ENCODE results near the gene CCL11. TPM values are rescaled to one million over a fixed set of nuclear protein-coding genes. Genes with fewer than 3 reads are reported as not detected.

CCL11 gene
- total RNA-seq, 2 experiments from 2014 or later, result not detected

DNA sequence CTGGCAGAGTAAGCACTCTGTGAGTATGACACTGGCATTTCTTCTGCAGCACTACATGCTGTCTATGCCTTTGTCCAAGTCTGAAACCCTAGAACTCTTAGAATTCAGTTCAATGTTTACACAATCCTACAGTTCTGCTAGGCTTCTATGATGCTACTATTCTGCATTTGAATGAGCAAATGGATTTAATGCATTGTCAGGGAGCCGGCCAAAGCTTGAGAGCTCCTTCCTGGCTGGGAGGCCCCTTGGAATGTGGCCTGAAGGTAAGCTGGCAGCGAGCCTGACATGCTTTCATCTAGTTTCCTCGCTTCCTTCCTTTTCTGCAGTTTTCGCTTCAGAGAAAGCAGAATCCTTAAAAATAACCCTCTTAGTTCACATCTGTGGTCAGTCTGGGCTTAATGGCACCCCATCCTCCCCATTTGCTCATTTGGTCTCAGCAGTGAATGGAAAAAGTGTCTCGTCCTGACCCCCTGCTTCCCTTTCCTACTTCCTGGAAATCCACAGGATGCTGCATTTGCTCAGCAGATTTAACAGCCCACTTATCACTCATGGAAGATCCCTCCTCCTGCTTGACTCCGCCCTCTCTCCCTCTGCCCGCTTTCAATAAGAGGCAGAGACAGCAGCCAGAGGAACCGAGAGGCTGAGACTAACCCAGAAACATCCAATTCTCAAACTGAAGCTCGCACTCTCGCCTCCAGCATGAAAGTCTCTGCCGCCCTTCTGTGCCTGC lies 30.7 kb upstream of the CCL11 start, which contains the start of gene CCL2:
Gene CCL2 (plus strand): TSS at position 635 of the 730 bp plus-strand sequence. CDS start 65 bp downstream, at position 700.
- Histone ChIP-seq H3K4me3 (ENCODE audit: low read depth, low read length, poor library complexity, severe bottlenecking) (no peak within 1 kb of the TSS), H3K4me2 (ENCODE audit: low read length) (no peak within 1 kb of the TSS), H2AFZ (ENCODE audit: low read length) (no peak within 1 kb of the TSS), H3K27ac (ENCODE audit: low read depth, low read length, poor library complexity, severe bottlenecking) (no peak within 1 kb of the TSS), H4K20me1 (ENCODE audit: insufficient read depth, low read length) (no peaks in the 10 kb centered on the region), H3K79me2 (ENCODE audit: insufficient read depth, low read depth, low read length) (no peaks in the 10 kb centered on the region), H3K4me1 (ENCODE audit: insufficient read depth, low read length, poor library complexity, severe bottlenecking) (no peaks in the 10 kb centered on the region), H3K9me3 (ENCODE audit: low read length) (no peaks in the 10 kb centered on the region), H3K9me2 (ENCODE audit: insufficient read depth, low read length) (no peaks in the 10 kb centered on the region), H3K36me3 (ENCODE audit: insufficient read depth, low read length) (no peaks in the 10 kb centered on the region)
- BruUV-seq (replicated peaks), result no TSS peak
- intact Hi-C loops (cut with micrococcal nuclease; ENCODE audit: unreplicated experiment), result loop anchor here (5.0 kb wide), 1 partner anchor 107 kb away; the partner anchor contains the start of gene CCL1
- DNase-seq (ENCODE audit: low spot score), result no peak
- ChIA-PET POLR2A (no interaction called here), CTCF (ENCODE audit: unreplicated experiment) (no interaction called here)
- no peak for TF ChIP-seq EZH2phosphoT487 (IDR thresholded peaks at IDR 0.05; ENCODE audit: borderline replicate concordance, low read depth, low read length)
- TF ChIP-seq, protein P1, sequence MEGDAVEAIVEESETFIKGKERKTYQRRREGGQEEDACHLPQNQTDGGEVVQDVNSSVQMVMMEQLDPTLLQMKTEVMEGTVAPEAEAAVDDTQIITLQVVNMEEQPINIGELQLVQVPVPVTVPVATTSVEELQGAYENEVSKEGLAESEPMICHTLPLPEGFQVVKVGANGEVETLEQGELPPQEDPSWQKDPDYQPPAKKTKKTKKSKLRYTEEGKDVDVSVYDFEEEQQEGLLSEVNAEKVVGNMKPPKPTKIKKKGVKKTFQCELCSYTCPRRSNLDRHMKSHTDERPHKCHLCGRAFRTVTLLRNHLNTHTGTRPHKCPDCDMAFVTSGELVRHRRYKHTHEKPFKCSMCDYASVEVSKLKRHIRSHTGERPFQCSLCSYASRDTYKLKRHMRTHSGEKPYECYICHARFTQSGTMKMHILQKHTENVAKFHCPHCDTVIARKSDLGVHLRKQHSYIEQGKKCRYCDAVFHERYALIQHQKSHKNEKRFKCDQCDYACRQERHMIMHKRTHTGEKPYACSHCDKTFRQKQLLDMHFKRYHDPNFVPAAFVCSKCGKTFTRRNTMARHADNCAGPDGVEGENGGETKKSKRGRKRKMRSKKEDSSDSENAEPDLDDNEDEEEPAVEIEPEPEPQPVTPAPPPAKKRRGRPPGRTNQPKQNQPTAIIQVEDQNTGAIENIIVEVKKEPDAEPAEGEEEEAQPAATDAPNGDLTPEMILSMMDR (conservative IDR thresholded peaks at IDR 0.05; ENCODE audit: low read length), result no peak

DNA sequence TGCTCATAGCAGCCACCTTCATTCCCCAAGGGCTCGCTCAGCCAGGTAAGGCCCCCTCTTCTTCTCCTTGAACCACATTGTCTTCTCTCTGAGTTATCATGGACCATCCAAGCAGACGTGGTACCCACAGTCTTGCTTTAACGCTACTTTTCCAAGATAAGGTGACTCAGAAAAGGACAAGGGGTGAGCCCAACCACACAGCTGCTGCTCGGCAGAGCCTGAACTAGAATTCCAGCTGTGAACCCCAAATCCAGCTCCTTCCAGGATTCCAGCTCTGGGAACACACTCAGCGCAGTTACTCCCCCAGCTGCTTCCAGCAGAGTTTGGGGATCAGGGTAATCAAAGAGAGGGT lies 30.2 kb upstream of the CCL11 start:
- Histone ChIP-seq H3K9me2 (ENCODE audit: insufficient read depth, low read length) (no peaks in the 10 kb centered on the region), H4K20me1 (ENCODE audit: insufficient read depth, low read length) (no peaks in the 10 kb centered on the region), H3K36me3 (ENCODE audit: insufficient read depth, low read length) (no peaks in the 10 kb centered on the region), H3K27ac (ENCODE audit: low read depth, low read length, poor library complexity, severe bottlenecking) (no peak overlapping the region), H3K4me3 (ENCODE audit: low read depth, low read length, poor library complexity, severe bottlenecking) (no peak overlapping the region), H3K4me2 (ENCODE audit: low read length) (no peak overlapping the region), H3K4me1 (ENCODE audit: insufficient read depth, low read length, poor library complexity, severe bottlenecking) (no peaks in the 10 kb centered on the region), H2AFZ (ENCODE audit: low read length) (no peak overlapping the region), H3K79me2 (ENCODE audit: insufficient read depth, low read depth, low read length) (no peaks in the 10 kb centered on the region), H3K9me3 (ENCODE audit: low read length) (no peaks in the 10 kb centered on the region)
- ChIA-PET CTCF (ENCODE audit: unreplicated experiment) (no interaction called here), POLR2A (no interaction called here)
- intact Hi-C loops (cut with micrococcal nuclease; ENCODE audit: unreplicated experiment), result no loop called here
- DNase-seq (ENCODE audit: low spot score), result no peak
- no TSS peak for BruUV-seq (replicated peaks)
- TF ChIP-seq, protein P1 (conservative IDR thresholded peaks at IDR 0.05; ENCODE audit: low read length), result no peak
- no peak for TF ChIP-seq EZH2phosphoT487 (IDR thresholded peaks at IDR 0.05; ENCODE audit: borderline replicate concordance, low read depth, low read length)

DNA sequence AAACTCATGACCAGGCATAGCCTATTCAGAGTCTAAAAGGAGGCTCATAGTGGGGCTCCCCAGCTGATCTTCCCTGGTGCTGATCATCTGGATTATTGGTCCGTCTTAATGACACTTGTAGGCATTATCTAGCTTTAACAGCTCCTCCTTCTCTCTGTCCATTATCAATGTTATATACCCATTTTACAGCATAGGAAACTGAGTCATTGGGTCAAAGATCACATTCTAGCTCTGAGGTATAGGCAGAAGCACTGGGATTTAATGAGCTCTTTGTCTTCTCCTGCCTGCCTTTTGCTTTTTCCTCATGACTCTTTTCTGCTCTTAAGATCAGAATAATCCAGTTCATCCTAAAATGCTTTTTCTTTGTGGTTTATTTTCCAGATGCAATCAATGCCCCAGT lies 29.7 kb upstream of the CCL11 start:
- Histone ChIP-seq H3K9me2 (ENCODE audit: insufficient read depth, low read length) (no peaks in the 10 kb centered on the region), H3K4me1 (ENCODE audit: insufficient read depth, low read length, poor library complexity, severe bottlenecking) (no peaks in the 10 kb centered on the region), H3K9me3 (ENCODE audit: low read length) (no peaks in the 10 kb centered on the region), H3K4me2 (ENCODE audit: low read length) (no peak overlapping the region), H3K36me3 (ENCODE audit: insufficient read depth, low read length) (no peaks in the 10 kb centered on the region), H2AFZ (ENCODE audit: low read length) (no peak overlapping the region), H3K27ac (ENCODE audit: low read depth, low read length, poor library complexity, severe bottlenecking) (no peak overlapping the region), H4K20me1 (ENCODE audit: insufficient read depth, low read length) (no peaks in the 10 kb centered on the region), H3K4me3 (ENCODE audit: low read depth, low read length, poor library complexity, severe bottlenecking) (no peak overlapping the region), H3K79me2 (ENCODE audit: insufficient read depth, low read depth, low read length) (no peaks in the 10 kb centered on the region)
- TF ChIP-seq, protein P1 (conservative IDR thresholded peaks at IDR 0.05; ENCODE audit: low read length), result no peak
- no peak for TF ChIP-seq EZH2phosphoT487 (IDR thresholded peaks at IDR 0.05; ENCODE audit: borderline replicate concordance, low read depth, low read length)
- ChIA-PET POLR2A (no interaction called here), CTCF (ENCODE audit: unreplicated experiment) (interaction anchor here (0.5 kb wide), 1 partner anchor 1029 kb away, joined by 3 read pairs; no protein-coding TSS in a partner anchor)
- no peak for DNase-seq (ENCODE audit: low spot score)
- intact Hi-C loops (cut with micrococcal nuclease; ENCODE audit: unreplicated experiment), result no loop called here
- no TSS peak for BruUV-seq (replicated peaks)
